Activated T-cell treated with anti-CD3 and anti-CD28 coated beads for 4 hours (primary cell): ENCODE results near the gene ZNF483.
"Not testable (repeated sequence)": the region's sequence is repeated elsewhere in the genome, so short reads cannot be mapped to it uniquely, and the experiment has no call there.

Experiments
- DNase-seq: peaks from one replicate; pipeline ENCODE4 v3.0.0-alpha.2; 2020

Gene ZNF483

DNA sequence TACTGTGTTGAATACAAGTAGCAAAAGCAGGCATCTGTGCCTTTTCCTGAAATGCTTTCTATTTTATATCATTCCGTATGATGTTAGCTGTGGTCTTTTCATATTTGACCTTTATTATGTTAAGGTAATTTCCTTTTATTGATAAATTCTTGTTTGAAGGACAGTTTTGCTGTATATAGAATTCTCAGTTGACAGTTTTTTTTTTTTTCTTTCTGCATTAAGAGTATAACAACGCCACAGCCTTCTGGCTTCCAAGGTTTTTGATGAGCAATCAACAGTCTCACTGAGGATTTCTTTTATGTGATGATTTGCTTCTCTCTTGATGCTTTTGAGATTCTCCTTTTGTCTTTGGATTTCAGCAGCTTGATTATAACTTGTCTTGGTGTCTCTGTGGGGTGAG is 23.6 kb downstream of the ZNF483 start:
- no peak for DNase-seq

DNA sequence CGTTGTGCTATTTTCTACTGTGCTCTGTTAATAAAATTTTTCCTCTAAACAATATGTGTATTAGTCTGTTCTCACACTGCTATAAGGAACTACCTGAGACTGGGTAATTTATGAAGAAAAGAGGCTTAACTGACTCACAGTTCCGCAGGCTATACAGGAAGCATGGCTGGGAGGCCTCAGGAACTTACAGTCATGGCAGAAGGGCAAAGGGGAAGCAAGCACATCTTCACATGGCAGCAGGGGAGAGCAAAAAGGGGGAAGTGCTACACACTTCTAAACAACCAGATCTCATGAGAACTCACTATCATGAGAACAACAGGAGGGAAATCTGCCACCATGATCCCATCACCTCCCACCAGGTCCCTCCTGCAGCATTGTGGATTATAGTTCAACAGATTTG is 30.4 kb downstream of the ZNF483 start:
- not testable (repeated sequence) for DNase-seq

DNA sequence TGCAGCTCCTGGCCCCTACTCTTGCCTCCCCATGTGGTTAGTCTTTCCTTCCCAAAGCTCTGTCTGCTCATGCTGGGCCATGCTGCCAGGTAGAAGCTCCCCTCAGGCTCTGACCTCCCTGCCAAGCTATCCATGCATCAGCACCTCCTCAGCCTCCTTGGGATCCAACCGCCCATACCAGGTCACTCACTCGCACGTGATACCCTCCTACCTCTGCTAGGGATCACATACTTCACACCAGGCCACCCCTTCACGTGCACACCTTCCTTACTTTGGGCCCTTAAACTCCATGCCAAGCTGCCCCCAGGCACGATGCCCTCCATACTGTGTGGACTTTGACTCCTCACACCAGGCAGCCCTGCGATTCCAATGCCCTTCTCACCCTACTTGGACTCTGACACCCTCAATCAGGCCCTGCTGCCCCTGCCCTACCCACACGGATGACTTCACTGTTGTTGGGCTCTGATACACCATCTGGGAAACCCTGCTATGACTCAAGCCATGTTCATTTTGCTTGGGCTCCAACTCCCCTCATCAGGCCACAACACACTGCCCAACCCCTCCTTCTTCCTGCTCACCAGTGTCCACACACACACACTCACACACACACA is 34.1 kb downstream of the ZNF483 start:
- no peak for DNase-seq

DNA sequence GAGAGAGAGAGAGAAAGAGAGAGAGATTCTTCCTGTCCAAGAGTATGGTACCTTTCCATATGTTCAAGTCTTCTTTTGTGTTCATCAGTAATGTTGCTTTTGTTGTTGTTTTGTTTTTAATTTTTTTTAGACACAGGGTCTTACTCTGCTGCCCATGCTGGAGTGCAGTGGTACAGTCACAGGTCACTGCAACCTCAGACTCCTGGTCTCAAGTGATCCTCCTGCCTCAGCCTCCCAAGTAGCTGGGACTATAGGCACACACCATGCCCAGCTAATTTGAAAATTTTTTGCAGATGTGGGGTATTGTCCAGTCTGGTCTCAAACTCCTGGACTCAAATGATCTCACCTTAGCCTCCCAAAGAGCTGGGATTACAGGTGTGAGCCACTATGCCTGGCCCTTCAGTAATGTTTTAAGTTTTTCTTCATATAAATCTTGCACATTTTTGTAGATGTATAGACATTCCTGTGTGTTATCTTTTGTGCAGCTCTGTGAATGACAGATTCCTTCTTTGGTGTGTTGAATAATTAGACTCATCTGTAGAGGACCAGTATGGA is 36.3 kb downstream of the ZNF483 start:
- no peak for DNase-seq

DNA sequence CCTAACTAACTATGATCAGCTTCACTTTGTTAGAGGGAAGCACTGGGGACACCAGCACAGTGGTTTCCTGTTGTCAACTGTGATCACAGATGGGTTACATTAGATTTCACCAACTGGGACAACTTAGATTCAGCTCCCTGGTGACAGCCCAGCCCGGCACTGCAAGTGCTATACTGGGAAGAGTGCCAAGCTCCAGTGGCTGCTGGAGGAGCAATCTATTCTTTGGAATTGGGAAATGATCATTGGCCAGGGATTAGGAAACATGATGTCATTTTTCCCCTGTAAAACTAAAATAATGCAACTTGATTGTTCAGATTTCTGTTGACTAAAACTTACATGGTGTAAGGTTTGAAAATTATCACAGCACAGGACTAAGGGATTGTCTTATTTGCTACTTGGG is 41.3 kb downstream of the ZNF483 start:
- DNase-seq: no peak

DNA sequence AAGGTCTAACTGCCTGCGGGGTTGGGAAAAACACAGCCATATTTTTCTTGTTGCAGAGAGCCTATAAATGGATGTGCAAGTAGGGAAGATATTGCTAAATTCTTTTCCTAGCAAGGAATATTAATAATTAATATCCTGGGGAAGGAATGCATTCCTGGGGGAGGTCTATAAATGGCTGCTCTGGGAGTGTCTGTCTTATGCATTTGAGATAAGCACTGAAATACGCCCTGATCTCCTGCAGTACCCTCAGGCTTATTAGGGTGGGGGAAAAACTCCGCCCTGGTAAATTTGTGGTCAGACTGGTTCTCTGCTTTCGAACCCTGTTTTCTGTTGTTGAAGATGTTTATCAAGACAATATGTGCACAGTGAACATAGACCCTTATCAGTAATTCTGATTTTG is 43.1 kb downstream of the ZNF483 start:
- not testable (repeated sequence) for DNase-seq

DNA sequence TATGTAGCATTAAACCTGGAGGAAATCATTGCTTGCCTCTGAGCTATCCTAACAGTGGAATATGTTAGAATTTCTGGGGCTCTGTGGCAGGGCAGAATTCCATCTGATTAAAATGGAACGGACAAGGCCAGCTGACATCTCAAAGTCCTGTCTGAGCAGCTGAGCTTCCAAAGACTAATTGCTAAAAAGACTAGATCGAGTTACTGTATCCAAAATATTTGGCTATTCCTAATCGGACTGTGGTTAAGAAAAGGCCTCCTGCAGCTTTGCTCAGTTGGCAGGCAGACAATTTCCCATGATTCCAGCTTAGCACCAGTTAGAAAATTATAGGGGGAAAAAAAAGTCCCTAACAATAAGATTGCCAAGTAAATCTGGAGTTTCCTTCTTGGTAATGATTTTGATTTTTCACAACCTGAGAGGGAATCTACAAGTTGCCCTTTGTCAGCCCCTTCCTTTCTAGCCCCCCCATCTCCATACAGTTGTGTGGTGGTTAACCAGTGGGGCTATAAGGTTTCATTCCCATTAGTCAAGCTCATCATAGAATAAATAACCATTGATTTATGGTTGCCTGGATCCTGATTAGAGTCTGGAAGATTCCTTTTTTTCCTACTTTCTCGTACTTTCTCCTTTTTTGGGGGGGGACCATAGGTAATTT is 48.1 kb downstream of the ZNF483 start:
- no peak for DNase-seq

DNA sequence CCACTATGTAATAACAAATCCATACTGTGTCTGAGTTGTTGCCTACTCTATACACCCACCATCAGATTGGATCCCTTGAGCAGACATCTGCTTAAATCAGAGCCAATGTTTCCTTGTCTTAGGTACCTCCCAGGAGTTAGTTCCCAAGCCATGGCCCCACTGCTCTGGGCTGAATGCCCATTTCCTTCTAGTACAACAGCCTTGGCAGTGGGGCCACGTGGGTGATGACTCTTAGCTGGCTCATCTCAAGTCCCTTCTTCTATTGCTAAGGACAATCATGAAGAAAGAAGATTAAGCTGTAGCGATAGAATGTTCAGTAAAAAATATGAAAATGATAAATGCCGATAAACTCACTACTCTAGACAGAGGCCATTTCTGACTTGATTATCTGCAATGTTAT is 57.9 kb downstream of the ZNF483 start:
- DNase-seq: no peak

DNA sequence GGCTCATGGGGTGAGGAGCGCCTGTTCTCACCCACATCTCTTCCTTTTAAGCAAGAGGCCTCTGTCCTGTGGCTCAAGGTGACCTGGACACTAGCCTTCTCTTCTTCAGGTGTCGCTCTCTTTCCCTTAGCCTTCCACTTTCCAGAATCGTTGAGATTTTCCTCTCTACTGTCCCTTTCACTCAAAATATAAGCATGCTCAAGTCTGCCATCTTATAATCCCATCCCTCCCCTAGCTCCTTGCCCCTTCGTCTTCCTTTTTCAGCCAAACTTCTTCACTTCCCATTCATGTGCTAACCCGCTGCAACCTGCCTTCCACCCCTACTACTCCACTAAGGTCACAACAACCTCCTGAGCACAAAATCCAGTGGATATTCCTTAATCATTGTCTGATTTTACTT is 61.4 kb downstream of the ZNF483 start:
- DNase-seq: no peak

DNA sequence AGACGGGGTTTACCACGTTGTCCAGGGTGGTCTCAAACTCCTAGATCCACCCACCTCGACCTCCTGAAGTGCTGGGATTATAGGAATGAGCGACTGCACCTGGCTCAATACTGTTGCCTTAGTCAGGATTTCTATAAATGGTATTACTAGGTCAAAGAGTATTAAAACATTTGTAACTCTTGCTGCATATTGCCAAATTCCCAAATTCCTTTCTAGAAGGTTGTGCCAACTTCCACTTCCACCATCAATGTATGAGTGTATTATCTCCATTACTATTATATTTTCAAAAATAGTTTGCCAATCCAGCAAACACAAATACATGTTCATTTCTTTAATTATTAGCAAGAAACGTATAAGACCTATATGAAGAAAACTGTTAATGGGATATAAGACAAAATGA is 63.9 kb downstream of the ZNF483 start:
- no peak for DNase-seq

DNA sequence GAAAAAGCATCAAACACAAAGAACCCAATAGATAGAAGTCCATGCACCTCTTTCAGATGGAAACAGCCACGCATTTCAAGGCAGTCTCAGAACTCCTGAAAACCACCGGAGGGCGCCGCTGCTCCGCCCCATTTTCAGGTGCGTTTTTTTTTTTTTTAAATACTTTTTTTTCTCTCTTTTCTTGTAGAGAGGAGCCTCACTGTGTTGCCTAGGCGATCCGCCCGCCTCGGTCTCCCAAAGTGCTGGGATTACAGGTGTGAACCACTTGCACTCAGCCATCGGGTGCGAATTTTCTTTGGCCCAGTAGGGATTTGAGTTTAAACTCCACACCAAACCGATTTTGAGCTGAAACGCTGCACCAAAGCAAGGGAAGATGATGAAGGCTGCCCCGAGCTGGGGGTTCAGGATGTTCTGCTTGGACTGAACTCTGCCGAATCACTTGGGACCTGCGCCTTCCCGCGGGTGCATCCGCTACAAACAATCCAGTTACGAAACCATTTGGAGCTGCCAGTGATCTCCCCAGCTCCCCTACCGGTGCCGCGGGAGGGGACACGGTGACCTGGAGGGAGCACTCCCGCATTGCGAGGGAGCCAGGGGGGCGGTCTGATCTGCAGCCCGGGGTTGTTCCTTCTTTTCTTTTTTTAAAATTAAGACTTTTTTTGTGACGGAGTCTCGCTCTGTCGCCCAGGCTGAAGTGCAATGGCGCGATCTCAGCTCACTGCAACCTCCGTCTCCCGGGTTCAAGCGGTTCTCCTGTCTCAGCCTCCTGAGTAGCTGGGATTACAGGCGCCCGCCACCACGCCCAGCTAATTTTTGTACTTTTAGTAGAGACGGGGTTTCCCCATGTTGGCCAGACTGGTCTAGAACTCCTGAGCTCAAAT is 73.1 kb downstream of the ZNF483 start:
- DNase-seq: peak; percentile 30

DNA sequence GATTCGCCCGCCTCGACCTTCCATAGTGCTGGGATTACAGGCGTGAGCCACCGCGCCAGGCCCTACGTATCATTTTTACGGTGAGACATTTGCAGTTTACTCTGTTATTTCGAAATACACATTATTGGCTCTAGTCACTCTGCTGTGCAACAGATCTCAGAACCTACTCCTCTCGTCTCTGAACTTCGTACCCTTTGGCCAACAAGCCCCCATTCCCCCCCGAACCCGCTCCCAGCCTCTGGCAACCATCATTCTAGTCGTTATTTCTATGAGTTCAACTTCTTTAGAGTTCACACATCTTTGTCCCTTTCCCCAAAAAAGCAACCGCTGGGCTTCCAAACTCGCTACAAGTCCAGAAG is 73.7 kb downstream of the ZNF483 start:
- DNase-seq: no peak

DNA sequence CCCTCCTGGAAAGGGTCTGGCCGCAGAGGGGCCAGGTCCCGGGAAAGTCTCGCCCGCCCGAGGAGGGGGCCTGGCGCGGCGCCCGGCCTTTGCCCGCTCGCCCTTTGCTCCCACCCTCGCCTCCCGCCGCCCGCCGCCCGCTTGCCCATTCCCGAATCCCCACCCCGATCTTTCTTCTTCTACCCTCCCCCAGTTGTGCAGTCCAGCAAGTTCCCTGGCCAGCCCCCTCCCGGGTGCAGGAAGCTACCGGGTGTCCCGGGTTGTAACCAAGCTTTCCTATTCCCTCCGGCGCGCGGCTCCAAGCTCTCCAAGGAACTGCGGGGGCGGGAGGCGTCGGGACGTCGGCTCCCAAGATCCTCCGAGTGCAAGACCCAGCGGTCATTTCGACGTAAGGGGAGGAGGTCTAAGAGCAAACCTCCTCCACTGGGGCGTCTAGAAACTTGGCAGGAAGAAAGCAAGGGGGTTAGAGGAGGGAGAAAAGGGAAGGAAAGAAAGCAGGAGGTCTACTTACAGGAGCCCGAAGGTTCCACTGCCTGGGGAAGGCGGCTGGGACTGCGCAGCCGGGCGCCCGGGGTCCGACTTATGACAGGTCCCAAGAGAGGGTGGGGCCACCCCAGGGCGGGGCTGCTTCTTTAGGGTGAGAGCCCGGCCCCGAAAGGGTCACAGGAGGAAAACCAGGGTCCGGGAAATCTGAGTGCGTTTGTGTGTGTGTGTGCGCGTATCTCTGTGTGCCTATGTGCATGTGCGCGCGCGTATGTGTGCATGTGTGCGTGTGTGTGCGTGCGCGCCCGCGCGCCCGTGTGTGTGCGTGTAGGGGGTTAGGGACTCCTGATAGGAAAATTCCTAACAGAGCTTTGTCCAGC is 74.3 kb downstream of the ZNF483 start, which contains the start of gene PTGR1:
Gene PTGR1 (minus strand): TSS at position 556 of the 863 bp plus-strand sequence. CDS start 2,225 bp downstream, outside the sequence.
- no peak for DNase-seq

DNA sequence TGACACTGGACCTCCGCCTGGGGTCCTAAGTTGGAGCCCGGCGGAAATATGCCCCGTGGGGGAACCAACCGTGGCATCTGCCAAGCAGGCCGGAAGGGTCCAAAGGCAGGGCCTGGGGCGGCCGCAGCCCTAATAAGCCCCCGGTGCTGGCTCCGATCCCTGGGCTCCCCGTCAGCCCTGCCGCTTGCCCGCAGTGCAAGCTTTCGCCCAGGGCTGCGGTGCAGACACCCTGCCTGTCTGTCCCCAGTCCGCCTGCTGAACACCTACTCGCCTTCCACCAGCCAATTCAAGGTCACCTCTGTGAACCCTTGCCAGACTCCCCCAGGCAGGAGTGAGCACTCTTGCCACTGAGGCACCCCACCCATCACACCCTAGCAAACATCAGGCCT is 75.0 kb downstream of the ZNF483 start:
- DNase-seq: no peak

DNA sequence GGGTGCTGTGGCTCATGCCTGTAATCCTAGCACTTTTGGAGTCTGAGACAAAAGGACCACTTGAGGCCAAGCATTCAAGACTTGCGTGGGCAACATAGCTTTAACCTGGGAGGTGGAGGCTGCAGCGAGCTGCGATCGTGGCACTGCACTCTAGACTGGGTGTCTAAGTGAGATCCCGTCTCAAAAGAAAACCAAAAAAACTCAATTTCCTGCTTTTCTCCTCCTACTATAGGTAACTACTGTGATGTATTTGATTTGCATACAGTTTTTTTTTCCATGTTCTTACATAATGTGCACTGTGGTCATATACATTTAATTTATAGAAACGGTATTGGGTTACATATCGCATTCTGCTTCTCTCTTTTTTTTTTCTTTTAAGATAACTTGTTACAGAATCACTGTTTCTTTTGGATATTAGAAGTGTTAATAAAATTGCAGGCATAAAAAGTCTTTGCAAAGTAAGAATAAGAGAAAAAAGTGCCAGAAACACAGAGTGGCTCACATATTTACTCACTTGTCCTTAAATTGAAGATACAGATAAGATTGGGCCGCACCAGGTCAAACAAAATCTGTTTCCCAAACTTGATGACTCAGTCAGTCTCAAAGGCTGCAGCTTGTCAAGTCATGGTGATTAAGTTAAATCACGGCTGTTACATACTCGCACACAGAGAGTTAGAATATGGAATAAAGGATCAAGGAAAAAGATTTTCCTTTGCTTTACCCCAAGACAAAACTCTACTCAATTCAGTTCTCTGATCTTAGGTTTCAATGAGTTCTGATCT is 76.4 kb downstream of the ZNF483 start:
- DNase-seq: no peak

DNA sequence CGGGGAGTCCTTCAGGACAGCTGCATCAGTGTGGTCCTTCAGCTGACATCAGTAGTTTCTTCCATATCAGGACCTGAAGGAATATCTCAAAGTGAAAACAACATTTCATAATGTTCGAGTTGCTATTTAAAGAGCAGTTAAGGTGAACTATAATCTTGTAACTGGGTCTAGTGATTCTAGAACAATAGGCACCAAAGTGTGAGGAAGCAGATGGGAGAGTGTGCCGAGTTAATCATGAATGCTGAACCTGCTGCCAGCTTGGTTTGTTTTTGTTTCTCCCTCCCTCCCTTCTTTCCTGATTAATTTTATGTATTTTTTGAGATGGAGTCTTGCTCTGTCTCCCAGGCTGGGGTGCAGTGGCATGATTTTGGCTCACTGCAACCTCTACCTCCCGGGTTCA is 78.1 kb downstream of the ZNF483 start:
- DNase-seq: no peak

DNA sequence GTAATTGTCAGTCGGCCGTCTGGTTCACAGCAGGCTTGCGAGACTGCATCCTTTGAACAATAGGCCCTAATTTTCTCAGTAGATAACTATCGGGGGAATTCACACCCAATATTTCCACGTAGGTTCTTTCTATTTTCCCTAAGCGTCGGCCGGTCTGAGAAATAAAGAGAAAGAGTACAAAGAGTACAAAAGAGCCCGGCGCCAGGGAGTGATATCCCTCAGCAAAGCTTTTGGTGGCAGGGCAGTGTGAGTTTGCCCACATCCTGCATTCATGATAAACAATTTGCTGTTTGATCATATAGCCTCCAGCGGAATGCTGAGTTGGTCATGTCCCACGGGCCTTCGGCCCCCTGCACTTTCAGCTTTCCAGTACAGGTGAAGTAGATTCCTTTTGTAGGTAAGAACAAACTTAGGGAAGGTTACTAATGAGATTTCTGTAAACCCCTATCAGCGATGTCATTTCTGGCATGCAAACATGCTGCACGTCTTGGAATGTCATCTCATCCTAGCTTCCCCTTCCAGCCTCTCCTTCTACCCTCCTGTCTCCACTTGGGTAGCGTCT is 79.2 kb downstream of the ZNF483 start:
- DNase-seq: no peak

DNA sequence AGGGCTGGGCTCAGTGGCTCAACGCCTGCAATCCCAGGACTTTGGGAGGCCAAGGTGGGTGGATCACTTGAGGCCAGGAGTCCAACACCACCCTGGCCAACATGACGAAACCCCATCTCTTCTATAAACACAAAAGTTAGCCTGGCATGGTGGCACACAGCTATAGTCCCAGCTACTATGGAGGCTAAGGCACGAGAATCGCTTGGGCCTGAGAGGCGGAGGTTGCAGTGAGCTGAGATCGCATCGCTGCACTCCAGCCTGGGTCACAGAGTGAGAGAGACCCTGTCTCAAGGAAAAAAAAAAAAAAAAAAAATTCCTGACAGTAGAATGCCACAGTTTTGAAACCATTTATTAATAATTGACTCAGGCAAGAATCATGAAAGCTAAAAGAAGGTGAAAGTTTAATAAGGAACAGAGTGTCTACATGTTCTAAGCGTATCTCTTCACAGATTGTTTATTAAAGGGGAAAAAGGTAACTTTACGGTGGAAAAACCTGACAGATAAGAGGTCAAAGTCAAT is 80.1 kb downstream of the ZNF483 start:
- no peak for DNase-seq

DNA sequence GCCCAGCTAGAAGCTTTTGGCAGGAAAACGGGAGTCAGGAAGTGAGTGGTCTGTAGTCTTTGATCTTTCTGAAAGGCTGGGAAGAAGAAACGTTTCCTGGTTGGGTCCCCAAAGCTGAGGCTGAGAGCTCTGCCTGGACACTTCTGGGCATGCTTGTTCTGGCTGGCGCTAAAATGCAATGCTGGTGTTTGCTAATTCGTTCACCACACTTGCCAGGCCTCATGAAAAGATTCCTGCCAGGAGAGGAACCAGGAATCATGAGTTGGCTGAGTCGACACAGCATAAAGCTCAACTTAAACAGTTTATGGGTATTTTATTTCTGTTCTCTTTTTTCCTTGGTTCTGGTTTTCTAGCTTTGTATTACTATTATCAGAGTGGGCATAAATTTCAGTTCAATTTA is 85.2 kb downstream of the ZNF483 start:
- no peak for DNase-seq

DNA sequence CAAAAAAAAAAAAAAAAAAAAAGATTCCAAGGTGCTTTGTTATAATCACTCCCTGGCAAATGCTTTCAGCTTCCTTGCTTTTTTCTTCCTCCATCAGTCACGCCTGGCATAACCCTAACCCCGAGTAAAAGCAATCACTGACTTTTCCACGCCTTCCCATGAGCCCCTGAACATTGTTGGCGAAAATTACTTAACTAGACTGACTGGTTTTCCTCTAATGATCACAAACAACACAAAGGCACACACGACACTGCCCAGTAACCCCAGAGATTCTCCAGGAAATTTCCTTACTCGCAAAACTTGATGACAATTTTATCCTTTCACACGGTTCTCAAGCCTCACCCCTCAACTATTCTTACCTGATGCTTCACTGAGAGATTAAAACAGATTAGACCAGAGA is 85.9 kb downstream of the ZNF483 start:
- DNase-seq: no peak

DNA sequence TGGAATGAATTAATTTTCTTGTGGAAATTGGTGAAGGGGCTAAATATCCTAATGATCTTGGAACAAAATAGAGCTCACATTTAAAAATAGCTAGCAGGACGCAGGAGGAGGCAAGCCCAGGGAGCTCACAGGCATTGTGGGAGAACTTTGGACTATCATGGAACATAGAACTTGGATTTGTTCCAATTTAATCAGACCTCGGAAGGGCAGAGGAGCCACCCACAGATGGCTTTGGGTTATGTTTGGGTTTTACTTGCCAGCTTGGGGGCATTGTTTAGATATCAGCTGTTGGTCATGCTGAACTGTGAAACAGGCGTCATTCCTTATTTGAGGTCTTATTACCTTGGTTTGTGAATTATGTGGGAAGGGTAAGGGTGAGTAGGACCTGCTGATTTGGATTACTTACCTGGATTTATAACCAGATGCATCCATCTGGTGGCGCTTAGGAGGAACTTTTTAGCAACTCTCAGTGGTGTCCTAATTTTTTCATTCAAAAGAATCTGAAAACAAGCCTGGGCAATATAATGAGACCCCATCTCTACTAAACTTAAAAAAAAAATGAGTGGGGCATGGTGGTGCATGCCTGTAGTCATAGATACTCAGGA is 88.6 kb downstream of the ZNF483 start:
- no peak for DNase-seq
